HG02610 (cell line): ENCODE results near the gene CPB2.

Experiments
- ATAC-seq: cut with Tn5 transposase; IDR thresholded peaks from one replicate; pipeline ENCODE4 v1.9.1; 2021; ENCODE audit warnings: mild to moderate bottlenecking, moderate library complexity; ENCODE audit not compliant: unreplicated experiment

The CPB2 gene

DNA sequence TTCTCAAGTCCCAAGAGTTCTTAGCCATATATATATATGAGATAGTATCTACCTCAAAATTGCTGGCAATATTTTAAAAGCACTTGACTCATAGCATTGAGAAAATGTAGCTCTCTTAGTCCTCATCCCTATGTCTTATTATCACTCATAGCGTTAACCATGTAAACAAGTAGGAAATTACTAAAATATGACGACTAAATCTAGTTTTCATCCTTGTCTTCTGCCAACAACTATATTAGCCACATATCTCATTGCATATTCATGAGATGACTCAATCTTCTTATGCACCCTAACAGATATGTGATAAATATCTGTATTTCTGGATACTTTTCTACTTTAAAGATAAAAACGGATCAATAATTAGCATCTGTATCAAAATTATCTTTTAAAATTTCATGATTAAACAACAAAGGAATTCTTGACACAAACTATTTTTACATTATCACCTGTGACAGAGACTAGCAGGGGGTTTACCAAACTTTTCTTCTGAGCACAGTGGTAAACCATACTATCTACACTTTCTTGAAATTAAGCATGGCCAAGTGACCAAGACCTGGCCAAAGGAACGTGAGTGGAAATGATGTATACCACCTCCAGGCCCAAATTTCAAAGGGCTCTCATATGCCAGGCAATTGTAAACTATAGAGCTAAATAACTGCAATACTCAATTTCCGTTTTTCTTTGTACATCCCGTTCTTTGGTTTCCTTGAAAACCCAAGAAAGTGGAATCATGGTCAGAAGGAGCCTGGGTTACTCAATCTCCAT lies 98.0 kb downstream of the CPB2 start:
- ATAC-seq = no peak

DNA sequence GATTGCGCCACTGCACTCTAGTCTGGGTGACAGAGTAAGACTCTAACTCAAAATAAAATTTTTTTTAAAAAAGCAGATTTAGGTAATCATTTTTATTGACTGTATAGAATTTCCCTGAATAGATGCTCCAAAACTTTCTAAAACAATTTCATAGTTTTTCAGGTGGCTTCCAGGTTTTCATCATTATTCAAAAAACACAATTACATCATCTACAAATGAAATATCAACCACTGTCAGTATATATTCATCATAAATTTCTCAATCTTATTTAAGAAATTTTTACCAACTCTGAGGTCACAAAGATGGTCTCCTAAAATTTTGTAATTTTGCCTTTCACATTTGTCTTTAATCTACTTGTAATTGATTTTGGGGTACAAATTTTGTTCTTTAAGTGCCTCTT lies 100.3 kb downstream of the CPB2 start:
- ATAC-seq = no peak
